K562 (cell line): ENCODE results near the gene CEND1. TPM values are rescaled to one million over a fixed set of nuclear protein-coding genes. Genes with fewer than 3 reads are reported as not detected.

ENCODE experiments used
- ATAC-seq: fragments of 200-7000 bp; cut with Tn5 transposase; 3 replicates; pipeline ENCODE4 v1.9.1; 2020; ENCODE audit warnings: moderate library complexity
- BruUV-seq: library from RNA; stranded (reverse); fragments of 400-500 nt; replicated peaks from 2 replicates; lab custom pipeline; 2021; lab: Mats Ljungman, UMichigan
- CTCF ChIA-PET: fragments of 300-600 bp; formaldehyde crosslinking; extraction: SDS; loops from one replicate; lab custom pipeline; 2021; ENCODE audit warnings: low intra/inter-chr PET ratio; lab: Yijun Ruan, JAX
- POLR2A ChIA-PET: fragments of 300-600, 350-650 bp; sonication (Branson Sonifier 250); formaldehyde crosslinking; extraction: SDS; loops from one replicate; lab custom pipeline; 2021; ENCODE audit warnings: antibody characterized with exemption, inconsistent platforms; lab: Yijun Ruan, JAX
- DNase-seq, 4 experiments: peaks; one replicate each; pipeline versions ENCODE4 v3.0.0 to v3.0.0-alpha.2; 2011 to 2018; ENCODE audit warnings: low spot score in 3 of 4, mixed read lengths in 3 of 4; ENCODE audit errors: extremely low read depth in 1 of 4
- FAIRE-seq: peaks from 2 replicates; lab custom pipeline; 2011; peaks lifted over from hg19 to GRCh38; lab: Jason Lieb, UNC
- H2AFZ ChIP-seq: 2 replicates; pipeline ENCODE4 v1.6.0; 2011; ENCODE audit warnings: low read depth, low read length, control low read depth, inconsistent platforms
- H3K27ac ChIP-seq: fragments of 200-600 bp; 3 replicates; pipeline ENCODE4 v1.8.0; 2011; ENCODE audit warnings: low read depth, mild to moderate bottlenecking, control low read depth, inconsistent platforms, low read length, moderate library complexity, mixed read lengths; ENCODE audit errors: extremely low read depth
- H3K27me3 ChIP-seq, 2 experiments: fragments of 300-600 bp in 1 of 2; 2 replicates in 1 of 2; 3 replicates in 1 of 2; pipeline versions ENCODE4 v1.6.0 to v1.8.0; 2011; ENCODE audit warnings: inconsistent platforms in 2 of 2, low read length in 2 of 2, mild to moderate bottlenecking in 1 of 2, mixed read lengths in 1 of 2, moderate library complexity in 1 of 2; ENCODE audit not compliant: control insufficient read depth in 2 of 2, insufficient read depth in 2 of 2
- H3K36me3 ChIP-seq: fragments of 300-600 bp; 3 replicates; pipeline ENCODE4 v1.8.0; 2011; ENCODE audit warnings: mild to moderate bottlenecking, low read length, inconsistent platforms; ENCODE audit not compliant: control insufficient read depth, insufficient read depth
- H3K4me1 ChIP-seq, 2 experiments: fragments of 200-600 bp in 1 of 2; replicated peaks in 1 of 2; 2 replicates in 1 of 2; 3 replicates in 1 of 2; pipeline versions ENCODE4 v1.5.1 to v1.8.0; 2011; ENCODE audit warnings: inconsistent platforms in 2 of 2, low read length in 2 of 2, mild to moderate bottlenecking in 1 of 2, mixed read lengths in 1 of 2, moderate library complexity in 1 of 2; ENCODE audit not compliant: control insufficient read depth in 2 of 2, insufficient read depth in 2 of 2
- H3K4me2 ChIP-seq: 2 replicates; pipeline ENCODE4 v1.6.1; 2011; ENCODE audit warnings: low read length, control low read depth, inconsistent platforms, mixed read lengths; ENCODE audit not compliant: insufficient read depth
- H3K4me3 ChIP-seq: fragments of 200-600 bp; sonication (generic), shearing (Covaris generic); 2 replicates; pipeline ENCODE4 v1.5.1; 2016; ENCODE audit warnings: control low read depth, inconsistent platforms
- H3K79me2 ChIP-seq: fragments of 200-600 bp; 3 replicates; pipeline ENCODE4 v1.8.0; 2011; ENCODE audit warnings: low read length, inconsistent platforms; ENCODE audit not compliant: control insufficient read depth, insufficient read depth
- H3K9ac ChIP-seq, 2 experiments: 2 replicates each; pipeline versions ENCODE4 v1.6.0 to v1.6.1; 2011; ENCODE audit warnings: low read depth in 2 of 2, low read length in 2 of 2, control low read depth in 1 of 2, inconsistent platforms in 1 of 2, mild to moderate bottlenecking in 1 of 2, mixed read lengths in 1 of 2; ENCODE audit not compliant: insufficient read depth in 1 of 2
- H3K9me1 ChIP-seq: one replicate; pipeline ENCODE4 v1.6.0; 2011; ENCODE audit warnings: inconsistent platforms, mild to moderate bottlenecking, low read length, moderate library complexity; ENCODE audit not compliant: control insufficient read depth, insufficient read depth
- H3K9me3 ChIP-seq: replicated peaks from 2 replicates; pipeline ENCODE4 v1.5.1; 2011; ENCODE audit warnings: low read depth, low read length, inconsistent platforms; ENCODE audit not compliant: control insufficient read depth, insufficient read depth
- H4K20me1 ChIP-seq: replicated peaks from 2 replicates; pipeline ENCODE4 v1.6.1; 2011; ENCODE audit warnings: low read length, inconsistent platforms, mixed read lengths; ENCODE audit not compliant: control insufficient read depth, insufficient read depth
- CHD2 ChIP-seq: IDR thresholded peaks from 2 replicates; pipeline ENCODE4 v1.6.1; 2011; ENCODE audit warnings: low read depth, low read length
- DPF2 ChIP-seq: fragments of 450-650 bp; IDR thresholded peaks from 2 replicates; pipeline ENCODE4 v1.6.1; 2016
- E2F6 ChIP-seq, 2 experiments: IDR thresholded peaks; 2 replicates each; pipeline ENCODE4 v1.6.1; 2011; ENCODE audit warnings: borderline replicate concordance in 1 of 2, control low read depth in 1 of 2, low read depth in 1 of 2, low read length in 1 of 2, mild to moderate bottlenecking in 1 of 2, mixed read lengths in 1 of 2, moderate library complexity in 1 of 2; ENCODE audit not compliant: insufficient read depth in 1 of 2, insufficient read length in 1 of 2, poor library complexity in 1 of 2, severe bottlenecking in 1 of 2; ENCODE audit errors: extremely low read depth in 1 of 2
- KAT2B ChIP-seq: IDR thresholded peaks from one replicate; pipeline ENCODE4 v1.6.1; 2012; ENCODE audit warnings: low read depth, mild to moderate bottlenecking, control low read depth, inconsistent platforms, low read length, moderate library complexity
- NCOA4 ChIP-seq: fragments of 450-650 bp; IDR thresholded peaks from 2 replicates; pipeline ENCODE4 v1.6.1; 2018; ENCODE audit warnings: mild to moderate bottlenecking; ENCODE audit not compliant: partially characterized antibody
- NUFIP1 ChIP-seq: fragments of 450-650 bp; IDR thresholded peaks from 2 replicates; pipeline ENCODE4 v1.6.1; 2018; ENCODE audit not compliant: partially characterized antibody
- POLR2B ChIP-seq: fragments of 450-650 bp; IDR thresholded peaks from 2 replicates; pipeline ENCODE4 v1.6.1; 2018; ENCODE audit warnings: low read depth; ENCODE audit not compliant: partially characterized antibody
- TEAD4 ChIP-seq, 2 experiments: sonication (generic) in 1 of 2; formaldehyde crosslinking in 1 of 2; IDR thresholded peaks; 2 replicates each; pipeline versions ENCODE4 v1.6.1 to v1.8.0; 2012 to 2022; ENCODE audit warnings: borderline replicate concordance in 1 of 2, inconsistent platforms in 1 of 2, low read length in 1 of 2, mild to moderate bottlenecking in 1 of 2, missing genetic modification reagents in 1 of 2
- ZNF133 ChIP-seq: fragments of 250-450 bp; sonication (Bioruptor Pico); IDR thresholded peaks from 2 replicates; pipeline ENCODE4 v1.4.0; 2020; ENCODE audit warnings: mild to moderate bottlenecking
- ZNF778 ChIP-seq: fragments of 450-650 bp; formaldehyde crosslinking; IDR thresholded peaks from 2 replicates; pipeline ENCODE4 v1.4.0; 2020; ENCODE audit warnings: mild to moderate bottlenecking, moderate library complexity
- ZNF785 ChIP-seq: fragments of 250-450 bp; sonication (Bioruptor Pico); IDR thresholded peaks from 2 replicates; pipeline ENCODE4 v1.4.0; 2020; ENCODE audit warnings: mild to moderate bottlenecking
- WGBS: fragments of 100-300 bp; shearing (Covaris generic); methylation state at CpG from one replicate; pipeline ENCODE4 v1.1.6; 2016; ENCODE audit warnings: low coverage, mixed read lengths; ENCODE audit not compliant: insufficient coverage; ENCODE audit errors: missing lambda C conversion rate; 5-methylcytosine and 5-hydroxymethylcytosine counted together
- in situ Hi-C: fragments of 300-500 bp; cut with MboI; formaldehyde crosslinking; loops from 4 replicates; pipeline ENCODE4 v1.15.0; 2018; ENCODE audit warnings: inconsistent platforms, mixed read lengths
- intact Hi-C: fragments of 100-400 bp; cut with micrococcal nuclease; formaldehyde crosslinking; loops from 2 replicates; pipeline ENCODE4 v1.14.2; 2022
- polyA plus RNA-seq, 8 experiments: library from polyadenylated mRNA; depleted of rRNA in 4 of 8; stranded (reverse) in 5 of 8; unstranded in 3 of 8; fragments of >200 nt; fragmentation: Nextera tagmentation in 2 of 8; fragmentation: Illumina TruSeq in 1 of 8; extraction: Ambion mirVana in 2 of 8; extraction: Trizol in 1 of 8; gene quantifications; 2 replicates each; pipeline versions ENCODE4 v1.2.1 to v1.2.3, GENCODE V29; 2011 to 2014; ENCODE audit warnings: inconsistent platforms in 1 of 8, missing spikeins in 1 of 8
- total RNA-seq, 7 experiments: library from RNA; depleted of rRNA in 6 of 7; stranded (reverse); fragments of >200 nt in 6 of 7; fragmentation: Illumina TruSeq in 2 of 7; extraction: Trizol in 2 of 7; gene quantifications; 2 replicates each; pipeline versions ENCODE4 v1.2.1 to v1.2.3, GENCODE V29; 2011 to 2021; ENCODE audit warnings: low replicate concordance in 1 of 7
- TF ChIP-seq, protein P1 (sequence below): fragments of 250-450 bp; sonication (Bioruptor Pico); IDR thresholded peaks from 2 replicates; pipeline ENCODE4 v1.5.0; 2020; ENCODE audit warnings: mild to moderate bottlenecking, borderline replicate concordance
- TF ChIP-seq, protein P2 (sequence below): fragments of 250-450 bp; sonication (Bioruptor Pico); IDR thresholded peaks from 2 replicates; pipeline ENCODE4 v1.5.0; 2022; ENCODE audit warnings: mild to moderate bottlenecking

Gene CEND1
- total and polyA plus RNA-seq, 9 of the 15 experiments (the other 6 are each of a cell fraction or from before 2014, with no cell fraction given): 0.13 to 0.18 (median 0.16) TPM; not detected in 6

GRCh38 chr11:765025-765801, 24.7 kb downstream of the CEND1 start (continued):
- TF ChIP-seq, protein P1, sequence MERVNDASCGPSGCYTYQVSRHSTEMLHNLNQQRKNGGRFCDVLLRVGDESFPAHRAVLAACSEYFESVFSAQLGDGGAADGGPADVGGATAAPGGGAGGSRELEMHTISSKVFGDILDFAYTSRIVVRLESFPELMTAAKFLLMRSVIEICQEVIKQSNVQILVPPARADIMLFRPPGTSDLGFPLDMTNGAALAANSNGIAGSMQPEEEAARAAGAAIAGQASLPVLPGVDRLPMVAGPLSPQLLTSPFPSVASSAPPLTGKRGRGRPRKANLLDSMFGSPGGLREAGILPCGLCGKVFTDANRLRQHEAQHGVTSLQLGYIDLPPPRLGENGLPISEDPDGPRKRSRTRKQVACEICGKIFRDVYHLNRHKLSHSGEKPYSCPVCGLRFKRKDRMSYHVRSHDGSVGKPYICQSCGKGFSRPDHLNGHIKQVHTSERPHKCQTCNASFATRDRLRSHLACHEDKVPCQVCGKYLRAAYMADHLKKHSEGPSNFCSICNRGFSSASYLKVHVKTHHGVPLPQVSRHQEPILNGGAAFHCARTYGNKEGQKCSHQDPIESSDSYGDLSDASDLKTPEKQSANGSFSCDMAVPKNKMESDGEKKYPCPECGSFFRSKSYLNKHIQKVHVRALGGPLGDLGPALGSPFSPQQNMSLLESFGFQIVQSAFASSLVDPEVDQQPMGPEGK: no peak

DNA sequence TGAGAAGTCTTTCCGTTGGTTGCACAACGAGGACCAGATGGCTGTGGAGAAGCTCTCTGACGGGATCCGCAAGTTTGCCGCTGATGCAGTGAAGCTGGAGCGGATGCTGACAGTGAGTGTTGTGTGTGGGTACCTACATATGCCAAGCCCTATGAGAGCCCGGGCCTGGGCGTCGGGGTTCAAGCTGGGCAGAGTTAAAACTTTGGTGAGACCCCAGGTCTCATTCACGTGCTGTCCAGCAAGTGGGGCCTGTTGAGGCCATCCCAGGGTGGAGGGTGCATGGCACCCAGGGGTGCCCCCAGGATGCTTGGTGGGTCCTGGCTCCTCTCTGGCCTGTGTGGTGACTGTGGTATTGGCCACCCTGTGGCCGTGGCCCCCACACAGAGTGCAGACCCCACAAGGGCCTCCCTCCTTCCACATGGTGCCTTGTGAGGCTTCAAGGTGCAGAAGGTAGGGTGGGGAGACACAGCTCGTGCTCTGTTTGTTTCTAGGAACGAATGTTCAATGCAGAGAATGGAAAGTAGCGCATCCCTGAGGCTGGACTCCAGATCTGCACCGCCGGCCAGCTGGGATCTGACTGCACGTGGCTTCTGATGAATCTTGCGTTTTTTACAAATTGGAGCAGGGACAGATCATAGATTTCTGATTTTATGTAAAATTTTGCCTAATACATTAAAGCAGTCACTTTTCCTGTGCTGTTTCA, 25.4 kb downstream of the CEND1 start:
- Histone ChIP-seq H3K4me1 (peaks cover 8 to 35% of the 10 kb centered on the region in 2 experiments; a peak in 4 of 5 replicates), H3K9me3 (no peaks in the 10 kb centered on the region), H3K27me3 (no peaks in the 10 kb centered on the region), H3K4me2 (no peak overlapping the region), H3K4me3 (no peak overlapping the region), H3K36me3 (peaks cover 82% of the 10 kb centered on the region), H3K27ac (no peak overlapping the region), H2AFZ (no peak overlapping the region), H4K20me1 (peaks cover 36% of the 10 kb centered on the region), H3K9ac (no peak overlapping the region; a peak in 1 of 4 replicates), H3K79me2 (peaks cover 3% of the 10 kb centered on the region; the same call in 1 of the 3 replicates), H3K9me1 (peaks cover 6% of the 10 kb centered on the region)
- DNase-seq: no peak
- in situ Hi-C loops (no loop called here), intact Hi-C loops (no loop called here)
- ChIA-PET POLR2A (interaction anchor here (0.8 to 10.4 kb wide), 7 partner anchors 10 to 282 kb away, joined by 3 to 88 read pairs (median 3); partner anchors contain the start of gene TALDO1), CTCF (interaction anchor here (1.5 kb wide), 1 partner anchor 37 kb away, joined by 8 read pairs; no protein-coding TSS in a partner anchor)
- peak; percentile 6 for ATAC-seq
- WGBS: 82% methylated on average over 18 of the region's 18 CpGs
- BruUV-seq: no TSS peak
- FAIRE-seq: peak; percentile 62
- TF ChIP-seq E2F6 (IDR thresholded peaks at IDR 0.05; ENCODE audit: borderline replicate concordance in 1 of 2, extremely low read depth in 1 of 2, insufficient read depth in 1 of 2, insufficient read length in 1 of 2, low read depth in 1 of 2, low read length in 1 of 2, poor library complexity in 1 of 2, severe bottlenecking in 1 of 2): no peak
- TF ChIP-seq CHD2: 0 out of 2 replicates have a peak, but pooled peaks have one; percentile 47
- no peak for TF ChIP-seq ZNF785 (CRISPR knock-in tag)
- TF ChIP-seq, protein P2, sequence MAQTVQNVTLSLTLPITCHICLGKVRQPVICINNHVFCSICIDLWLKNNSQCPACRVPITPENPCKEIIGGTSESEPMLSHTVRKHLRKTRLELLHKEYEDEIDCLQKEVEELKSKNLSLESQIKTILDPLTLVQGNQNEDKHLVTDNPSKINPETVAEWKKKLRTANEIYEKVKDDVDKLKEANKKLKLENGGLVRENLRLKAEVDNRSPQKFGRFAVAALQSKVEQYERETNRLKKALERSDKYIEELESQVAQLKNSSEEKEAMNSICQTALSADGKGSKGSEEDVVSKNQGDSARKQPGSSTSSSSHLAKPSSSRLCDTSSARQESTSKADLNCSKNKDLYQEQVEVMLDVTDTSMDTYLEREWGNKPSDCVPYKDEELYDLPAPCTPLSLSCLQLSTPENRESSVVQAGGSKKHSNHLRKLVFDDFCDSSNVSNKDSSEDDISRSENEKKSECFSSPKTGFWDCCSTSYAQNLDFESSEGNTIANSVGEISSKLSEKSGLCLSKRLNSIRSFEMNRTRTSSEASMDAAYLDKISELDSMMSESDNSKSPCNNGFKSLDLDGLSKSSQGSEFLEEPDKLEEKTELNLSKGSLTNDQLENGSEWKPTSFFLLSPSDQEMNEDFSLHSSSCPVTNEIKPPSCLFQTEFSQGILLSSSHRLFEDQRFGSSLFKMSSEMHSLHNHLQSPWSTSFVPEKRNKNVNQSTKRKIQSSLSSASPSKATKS (CRISPR knock-in tag): no peak
- TF ChIP-seq NUFIP1: no peak
- TF ChIP-seq TEAD4 (IDR thresholded peaks at IDR 0.05; ENCODE audit: low read length): no peak
- TF ChIP-seq TEAD4 (CRISPR knock-in tag; IDR thresholded peaks at IDR 0.05; ENCODE audit: borderline replicate concordance): no peak
- TF ChIP-seq DPF2: no peak
- TF ChIP-seq NCOA4: no peak
- TF ChIP-seq ZNF133 (CRISPR knock-in tag): no peak
- no peak for TF ChIP-seq KAT2B
- TF ChIP-seq ZNF778 (CRISPR knock-in tag): no peak
- peak; percentile 60 for TF ChIP-seq POLR2B
